Measurements from ENCODE around the gene MCU. TPM values are rescaled to one million over a fixed set of nuclear protein-coding genes. Genes with fewer than 3 reads are reported as not detected.
"Not testable (repeated sequence)": the region's sequence is repeated elsewhere in the genome, so short reads cannot be mapped to it uniquely, and the experiment has no call there.

The MCU gene
- total and polyA plus RNA-seq, 3 donors from 2014 or later, result 15.0 to 20.0 (median 16.9) TPM

GRCh38 chr10:72895236-72895850, 203.4 kb downstream of the MCU start:
- H3K27ac ChIP-seq, result no peak overlapping the region
- H3K36me3 ChIP-seq (ENCODE audit: low read depth, missing control alignments), result no peaks in the 10 kb centered on the region
- DNase-seq, result no peak
- no peak overlapping the region for H3K4me3 ChIP-seq
- WGBS, 2 donors, result 68 to 82% methylated on average over 11 of the region's 11 CpGs
- H3K27me3 ChIP-seq, result no peaks in the 10 kb centered on the region
- no peaks in the 10 kb centered on the region for H3K9me3 ChIP-seq
- intact Hi-C loops (cut with DNase I; ENCODE audit: low total_unique reads), result no loop called here
- H3K4me1 ChIP-seq, result no peaks in the 10 kb centered on the region
- no peak for TF ChIP-seq POLR2A (IDR thresholded peaks at IDR 0.05)

DNA sequence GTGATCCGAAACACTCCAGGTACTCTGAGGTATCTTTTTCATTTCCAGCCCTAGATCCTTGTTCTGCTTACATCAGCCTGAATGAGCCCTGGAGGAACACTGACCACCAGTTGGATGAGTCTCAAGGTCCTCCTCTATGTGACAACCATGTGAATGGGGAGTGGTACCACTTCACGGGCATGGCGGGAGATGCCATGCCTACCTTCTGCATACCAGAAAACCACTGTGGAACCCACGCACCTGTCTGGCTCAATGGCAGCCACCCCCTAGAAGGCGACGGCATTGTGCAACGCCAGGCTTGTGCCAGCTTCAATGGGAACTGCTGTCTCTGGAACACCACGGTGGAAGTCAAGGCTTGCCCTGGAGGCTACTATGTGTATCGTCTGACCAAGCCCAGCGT, 206.7 kb downstream of the MCU start:
- WGBS, 2 donors, result 97 to 98% methylated on average over 10 of the region's 10 CpGs
- no peak overlapping the region for H3K27ac ChIP-seq
- no peaks in the 10 kb centered on the region for H3K27me3 ChIP-seq
- no peaks in the 10 kb centered on the region for H3K9me3 ChIP-seq
- H3K4me1 ChIP-seq, result no peaks in the 10 kb centered on the region
- no peak for DNase-seq
- intact Hi-C loops (cut with DNase I; ENCODE audit: low total_unique reads), result no loop called here
- H3K36me3 ChIP-seq (ENCODE audit: low read depth, missing control alignments), result no peaks in the 10 kb centered on the region
- TF ChIP-seq CTCF (IDR thresholded peaks at IDR 0.05) (no peak), POLR2A (IDR thresholded peaks at IDR 0.05) (no peak)
- H3K4me3 ChIP-seq, result no peak overlapping the region

GRCh38 chr10:72899545-72899944, 207.6 kb downstream of the MCU start:
- 91 to 93% methylated on average over 1 of the region's 1 CpG for WGBS, 2 donors
- no peak overlapping the region for H3K4me3 ChIP-seq
- intact Hi-C loops (cut with DNase I; ENCODE audit: low total_unique reads), result no loop called here
- TF ChIP-seq POLR2A (IDR thresholded peaks at IDR 0.05) (no peak), CTCF (IDR thresholded peaks at IDR 0.05) (no peak)
- no peaks in the 10 kb centered on the region for H3K9me3 ChIP-seq
- no peak overlapping the region for H3K27ac ChIP-seq
- no peaks in the 10 kb centered on the region for H3K4me1 ChIP-seq
- no peak for DNase-seq
- H3K36me3 ChIP-seq (ENCODE audit: low read depth, missing control alignments), result no peaks in the 10 kb centered on the region
- H3K27me3 ChIP-seq, result no peaks in the 10 kb centered on the region

DNA sequence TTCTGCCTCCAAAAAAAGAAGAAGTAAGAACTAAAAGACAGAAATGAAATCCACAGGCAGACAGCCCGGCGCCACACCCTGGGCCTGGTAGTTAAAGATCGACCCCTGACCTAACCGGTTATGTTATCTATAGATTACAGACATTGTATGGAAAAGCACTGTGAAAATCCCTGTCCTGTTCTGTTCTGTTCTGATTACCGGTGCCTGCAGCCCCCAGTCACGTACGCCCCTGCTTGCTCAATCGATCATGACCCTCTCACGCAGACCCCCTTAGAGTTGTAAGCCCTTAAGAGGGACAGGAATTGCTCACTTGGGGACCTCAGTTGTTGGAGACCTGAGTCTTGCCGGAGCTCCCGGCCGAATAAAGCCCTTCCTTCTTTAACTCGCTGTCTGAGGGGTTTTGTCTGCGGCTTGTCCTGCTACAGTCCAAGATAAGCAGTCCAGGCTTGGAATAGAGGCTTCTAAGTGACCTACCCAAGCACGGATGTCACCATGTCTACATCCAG, 212.1 kb downstream of the MCU start:
- H3K27ac ChIP-seq; H3K27me3 ChIP-seq; intact Hi-C loops (cut with DNase I; ENCODE audit: low total_unique reads); H3K4me1 ChIP-seq; H3K36me3 ChIP-seq (ENCODE audit: low read depth, missing control alignments); DNase-seq; H3K9me3 ChIP-seq; H3K4me3 ChIP-seq: not testable (repeated sequence)
- 86 to 93% methylated on average over 14 to 15 of the region's 15 CpGs for WGBS, 2 donors

DNA sequence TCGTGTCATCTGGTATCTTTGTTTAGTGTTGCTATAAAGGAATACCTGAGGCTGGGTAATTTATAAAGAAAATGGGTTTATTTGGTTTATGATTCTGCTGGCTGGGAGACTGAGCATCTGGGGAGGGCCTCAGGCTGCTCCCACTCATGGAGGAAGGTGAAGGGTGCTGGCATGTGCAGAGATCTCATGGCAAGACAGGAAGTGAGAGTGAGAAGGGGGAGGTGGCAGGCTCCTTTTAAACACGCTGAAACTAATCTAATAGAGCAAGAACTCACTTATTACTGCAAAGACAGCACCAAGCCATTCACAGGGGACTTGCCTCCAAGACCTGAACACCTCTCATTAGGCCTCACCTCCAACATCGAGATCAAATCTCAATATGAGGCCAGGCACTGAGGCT, 212.9 kb downstream of the MCU start:
- TF ChIP-seq POLR2A (IDR thresholded peaks at IDR 0.05), result no peak
- H3K27me3 ChIP-seq, result no peaks in the 10 kb centered on the region
- H3K36me3 ChIP-seq (ENCODE audit: low read depth, missing control alignments), result no peaks in the 10 kb centered on the region
- no peak overlapping the region for H3K27ac ChIP-seq
- no peak for DNase-seq
- H3K9me3 ChIP-seq, result no peaks in the 10 kb centered on the region
- no peaks in the 10 kb centered on the region for H3K4me1 ChIP-seq
- H3K4me3 ChIP-seq, result no peak overlapping the region
- WGBS, 2 donors, result 78 to 89% methylated on average over 3 of the region's 3 CpGs
- intact Hi-C loops (cut with DNase I; ENCODE audit: low total_unique reads), result no loop called here

DNA sequence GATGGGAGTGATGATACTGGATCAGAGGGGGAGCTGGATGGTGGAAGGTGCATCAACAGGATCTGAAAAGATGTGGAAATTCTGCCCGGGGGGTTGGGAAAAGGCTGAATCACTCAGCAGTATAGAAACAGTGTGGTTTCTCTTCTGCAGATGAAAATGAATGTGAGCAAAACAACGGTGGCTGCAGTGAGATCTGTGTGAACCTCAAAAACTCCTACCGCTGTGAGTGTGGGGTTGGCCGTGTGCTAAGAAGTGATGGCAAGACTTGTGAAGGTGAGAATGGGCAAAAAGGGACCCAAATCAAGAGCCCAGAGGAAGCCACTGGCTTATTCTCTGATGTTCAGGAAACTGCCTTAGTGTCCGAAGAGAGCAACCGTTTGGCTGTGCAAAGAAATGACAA, 214.5 kb downstream of the MCU start:
- no peak for DNase-seq
- TF ChIP-seq POLR2A (IDR thresholded peaks at IDR 0.05) (no peak), CTCF (IDR thresholded peaks at IDR 0.05) (no peak)
- Histone ChIP-seq H3K27ac (no peak overlapping the region), H3K4me3 (no peak overlapping the region), H3K4me1 (no peaks in the 10 kb centered on the region), H3K9me3 (no peaks in the 10 kb centered on the region), H3K36me3 (ENCODE audit: low read depth, missing control alignments) (no peaks in the 10 kb centered on the region), H3K27me3 (no peaks in the 10 kb centered on the region)
- WGBS, 2 donors, result 91% methylated on average over 6 of the region's 6 CpGs
- intact Hi-C loops (cut with DNase I; ENCODE audit: low total_unique reads), result no loop called here

Data from testis (tissue), 3 donors.